Right cardiac atrium (tissue), 5 donors: Measurements from ENCODE around the gene HIGD1C. TPM values are rescaled to one million over a fixed set of nuclear protein-coding genes. Genes with fewer than 3 reads are reported as not detected.
"Not testable (repeated sequence)": the region's sequence is repeated elsewhere in the genome, so short reads cannot be mapped to it uniquely, and the experiment has no call there.

Experiments
- ATAC-seq, 2 donors: fragments of 200-7000 bp; cut with Tn5 transposase; one replicate each; pipeline versions ENCODE4 v1.8.0 to v1.9.1; 2020; ENCODE audit warnings: moderate library complexity in 2 of 2, mild to moderate bottlenecking in 1 of 2
- DNase-seq, 3 donors: peaks; one replicate each; pipeline ENCODE4 v3.0.0-alpha.2; 2020
- H3K27ac ChIP-seq: one replicate; pipeline ENCODE4 v1.5.1; 2013; ENCODE audit warnings: mild to moderate bottlenecking, low read length, control low read depth, moderate library complexity
- H3K27me3 ChIP-seq: one replicate; pipeline ENCODE4 v1.6.1; 2013; ENCODE audit not compliant: control insufficient read depth, insufficient read depth
- H3K4me1 ChIP-seq: one replicate; pipeline ENCODE4 v1.6.1; 2013; ENCODE audit warnings: low read length; ENCODE audit not compliant: control insufficient read depth, insufficient read depth
- H3K4me3 ChIP-seq: one replicate; pipeline ENCODE4 v1.5.1; 2013; ENCODE audit warnings: low read length, control low read depth
- H3K9me3 ChIP-seq: one replicate; pipeline ENCODE4 v1.6.1; 2013; ENCODE audit warnings: low read length; ENCODE audit not compliant: control insufficient read depth
- WGBS: extraction: QIAGEN DNeasy Blood & Tissue Kit; methylation state at CpG from one replicate; pipeline ENCODE4 v1.1.7; 2013; 5-methylcytosine and 5-hydroxymethylcytosine counted together
- intact Hi-C, 4 donors: fragments of 100-400 bp; cut with DNase I; formaldehyde crosslinking; loops; one replicate each; pipeline versions ENCODE4 v1.11.0 to v1.14.0; 2022 to 2023
- polyA plus RNA-seq: library from polyadenylated mRNA; stranded (reverse); fragments of 200-250 nt; gene quantifications from one replicate; pipeline ENCODE4 v1.2.3, GENCODE V29; 2013
- total RNA-seq, 4 donors: library from RNA; stranded (reverse); fragmentation: NEBNext Ultra II Directional; extraction: Animal tissue kit (Norgen Biotek cat#: 25700); gene quantifications; one replicate each; pipeline ENCODE4 v1.2.1, GENCODE V29; 2021
- donor health status: healthy with polysubstance abuse.
- donor health status: DM: no; HTN: yes; CAD: no.
- donor health status: DM: no; HTN: no; CAD: no.
- donor health status: DM: no; HTN: yes; CAD: no; lungs with severe emphysema.
- donor health status: DM: yes; HTN: yes; CAD: no.

HIGD1C gene
- total and polyA plus RNA-seq, 5 donors: not detected

- intact Hi-C loops, ATAC-seq, H3K9me3 ChIP-seq, H3K4me3 ChIP-seq, H3K4me1 ChIP-seq, DNase-seq, H3K27ac ChIP-seq, H3K27me3 ChIP-seq: not testable (repeated sequence)
- 93% methylated on average over 2 of the region's 2 CpGs for WGBS
Measured at GRCh38 chr12:50954789-50955188, 2.4 kb downstream of the HIGD1C start.

DNA sequence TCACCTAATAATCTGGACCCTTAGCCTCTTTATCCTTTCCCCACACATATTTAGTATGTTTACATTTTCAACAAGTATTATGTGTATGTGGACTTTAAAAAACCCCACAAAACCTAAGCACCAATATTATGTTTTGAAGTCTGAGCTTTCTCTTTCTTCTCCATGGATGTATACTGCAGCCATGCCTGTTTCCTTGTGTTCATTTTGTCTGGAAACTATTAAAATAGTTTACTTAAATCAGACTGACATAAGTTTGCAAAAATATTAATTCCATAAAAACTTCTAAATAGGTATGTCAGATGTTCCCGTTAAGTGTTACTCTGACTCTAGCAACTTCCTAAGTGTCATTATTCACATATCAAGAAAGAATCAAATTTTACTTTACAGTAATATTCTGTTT lies 2.9 kb downstream of the HIGD1C start:
- H3K4me1 ChIP-seq: no peaks in the 10 kb centered on the region
- H3K27me3 ChIP-seq: no peaks in the 10 kb centered on the region
- no peak for DNase-seq
- 87% methylated on average over 1 of the region's 1 CpG for WGBS
- no peak for ATAC-seq
- no peaks in the 10 kb centered on the region for H3K9me3 ChIP-seq
- no peak overlapping the region for H3K27ac ChIP-seq
- H3K4me3 ChIP-seq: no peak overlapping the region
- intact Hi-C loops: no loop called here

- Histone ChIP-seq H3K27me3 (no peaks in the 10 kb centered on the region), H3K4me1 (no peaks in the 10 kb centered on the region), H3K9me3 (no peaks in the 10 kb centered on the region), H3K4me3 (no peak overlapping the region), H3K27ac (no peak overlapping the region)
- WGBS: 79% methylated on average over 2 of the region's 2 CpGs
- intact Hi-C loops: no loop called here
- no peak for ATAC-seq
- DNase-seq: no peak
Measured at GRCh38 chr12:50955697-50956096, 3.4 kb downstream of the HIGD1C start.

GRCh38 chr12:50960130-50960529 lies 7.8 kb downstream of the HIGD1C start:
- Histone ChIP-seq H3K9me3 (no peaks in the 10 kb centered on the region), H3K4me3 (no peak overlapping the region), H3K27me3 (no peaks in the 10 kb centered on the region), H3K27ac (no peak overlapping the region), H3K4me1 (no peaks in the 10 kb centered on the region)
- ATAC-seq: no peak
- intact Hi-C loops: no loop called here
- DNase-seq: no peak

DNA sequence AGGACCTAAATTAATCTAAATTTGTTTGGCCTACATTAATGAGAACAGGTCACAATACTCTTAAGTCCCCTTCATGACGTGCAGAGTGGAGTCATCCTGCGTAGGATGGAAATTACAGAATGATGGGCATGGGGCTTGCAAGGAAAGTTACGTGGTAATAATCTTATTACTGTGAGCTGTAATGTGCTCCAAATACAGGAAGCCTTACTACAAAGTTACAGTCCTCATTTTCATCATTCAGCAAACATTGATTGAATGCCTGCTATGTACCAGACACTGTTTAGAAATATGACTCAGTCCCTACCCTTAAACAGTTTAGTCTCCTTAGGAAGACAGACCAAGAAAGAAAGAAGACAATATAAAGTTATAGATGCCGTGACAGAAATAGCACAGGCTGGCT lies 9.4 kb downstream of the HIGD1C start:
- ATAC-seq: no peak
- no peak for DNase-seq
- Histone ChIP-seq H3K27ac (no peak overlapping the region), H3K4me3 (no peak overlapping the region), H3K27me3 (no peaks in the 10 kb centered on the region), H3K9me3 (no peaks in the 10 kb centered on the region), H3K4me1 (no peaks in the 10 kb centered on the region)
- intact Hi-C loops: no loop called here
- WGBS: 96% methylated on average over 4 of the region's 4 CpGs

DNA sequence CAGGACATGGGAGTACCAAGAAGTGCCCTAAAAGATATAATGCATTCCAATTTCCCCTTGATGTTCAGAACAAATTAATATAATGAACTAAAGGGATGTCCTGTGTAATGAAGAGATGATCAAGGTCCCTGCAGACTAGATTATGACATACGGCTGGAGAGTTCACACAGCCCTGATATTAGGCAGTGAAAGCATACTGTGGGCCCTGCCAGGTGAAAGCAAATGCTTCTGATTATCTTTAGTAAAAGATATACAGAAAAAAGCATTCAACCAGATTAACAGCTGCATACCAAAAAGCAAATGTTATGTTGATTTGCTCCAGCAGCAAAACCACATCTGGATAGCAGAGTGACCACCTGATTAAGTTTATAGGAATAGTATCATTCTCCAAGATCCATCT lies 12.1 kb downstream of the HIGD1C start:
- no peak overlapping the region for H3K27ac ChIP-seq
- no peak overlapping the region for H3K4me3 ChIP-seq
- H3K9me3 ChIP-seq: no peaks in the 10 kb centered on the region
- no peaks in the 10 kb centered on the region for H3K4me1 ChIP-seq
- DNase-seq: no peak
- no peak for ATAC-seq
- 71% methylated on average over 1 of the region's 1 CpG for WGBS
- intact Hi-C loops: no loop called here
- H3K27me3 ChIP-seq: no peaks in the 10 kb centered on the region

DNA sequence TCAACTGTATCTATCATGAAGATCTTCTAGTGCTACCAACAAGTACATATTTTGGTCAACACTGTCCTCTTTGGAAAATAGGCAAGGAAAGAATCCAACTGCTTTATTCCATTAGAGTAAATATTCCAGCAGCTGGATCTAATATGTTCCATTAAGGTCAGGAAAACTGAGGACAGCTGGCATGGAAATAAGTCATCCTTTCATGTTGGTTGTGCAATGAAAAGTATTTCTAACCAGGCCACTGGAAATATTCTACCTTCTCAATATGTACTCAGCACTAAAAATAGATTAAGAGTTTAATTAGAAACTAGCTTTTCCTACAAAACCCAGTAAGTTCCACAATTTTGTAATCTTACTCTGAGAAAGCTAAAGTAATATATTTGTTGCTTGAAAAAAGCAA lies 19.6 kb downstream of the HIGD1C start:
- no peak for ATAC-seq
- intact Hi-C loops: no loop called here

GRCh38 chr12:50979369-50980052 lies 27.2 kb downstream of the HIGD1C start:
- DNase-seq (no peak), ATAC-seq (no peak)
- Histone ChIP-seq H3K27me3 (no peaks in the 10 kb centered on the region), H3K27ac (no peak overlapping the region), H3K4me3 (no peak overlapping the region), H3K9me3 (no peaks in the 10 kb centered on the region), H3K4me1 (peaks cover 2% of the 10 kb centered on the region)
- WGBS: 85% methylated on average over 6 of the region's 6 CpGs
- intact Hi-C loops: loop anchor here in 1 of 4 donors (5.0 to 10.0 kb wide), 2 partner anchors 55 to 152 kb away; a partner anchor contains a TSS

More for the DNA sequence above, 19.6 kb downstream of the HIGD1C start:
- no peak overlapping the region for H3K4me3 ChIP-seq
- H3K9me3 ChIP-seq: no peaks in the 10 kb centered on the region
- DNase-seq: no peak
- no peaks in the 10 kb centered on the region for H3K4me1 ChIP-seq
- H3K27ac ChIP-seq: no peak overlapping the region
- no peaks in the 10 kb centered on the region for H3K27me3 ChIP-seq

- WGBS: 98% methylated on average over 2 of the region's 2 CpGs
- H3K9me3 ChIP-seq: no peaks in the 10 kb centered on the region
- H3K4me1 ChIP-seq: peaks cover 2% of the 10 kb centered on the region
- ATAC-seq (no peak), DNase-seq (no peak)
- no peaks in the 10 kb centered on the region for H3K27me3 ChIP-seq
- no peak overlapping the region for H3K27ac ChIP-seq
- intact Hi-C loops: loop anchor here in 1 of 4 donors (5.0 to 10.0 kb wide), 2 partner anchors 56 to 153 kb away; a partner anchor contains a TSS
- H3K4me3 ChIP-seq: no peak overlapping the region
Measured at GRCh38 chr12:50980545-50980944, 28.2 kb downstream of the HIGD1C start.

DNA sequence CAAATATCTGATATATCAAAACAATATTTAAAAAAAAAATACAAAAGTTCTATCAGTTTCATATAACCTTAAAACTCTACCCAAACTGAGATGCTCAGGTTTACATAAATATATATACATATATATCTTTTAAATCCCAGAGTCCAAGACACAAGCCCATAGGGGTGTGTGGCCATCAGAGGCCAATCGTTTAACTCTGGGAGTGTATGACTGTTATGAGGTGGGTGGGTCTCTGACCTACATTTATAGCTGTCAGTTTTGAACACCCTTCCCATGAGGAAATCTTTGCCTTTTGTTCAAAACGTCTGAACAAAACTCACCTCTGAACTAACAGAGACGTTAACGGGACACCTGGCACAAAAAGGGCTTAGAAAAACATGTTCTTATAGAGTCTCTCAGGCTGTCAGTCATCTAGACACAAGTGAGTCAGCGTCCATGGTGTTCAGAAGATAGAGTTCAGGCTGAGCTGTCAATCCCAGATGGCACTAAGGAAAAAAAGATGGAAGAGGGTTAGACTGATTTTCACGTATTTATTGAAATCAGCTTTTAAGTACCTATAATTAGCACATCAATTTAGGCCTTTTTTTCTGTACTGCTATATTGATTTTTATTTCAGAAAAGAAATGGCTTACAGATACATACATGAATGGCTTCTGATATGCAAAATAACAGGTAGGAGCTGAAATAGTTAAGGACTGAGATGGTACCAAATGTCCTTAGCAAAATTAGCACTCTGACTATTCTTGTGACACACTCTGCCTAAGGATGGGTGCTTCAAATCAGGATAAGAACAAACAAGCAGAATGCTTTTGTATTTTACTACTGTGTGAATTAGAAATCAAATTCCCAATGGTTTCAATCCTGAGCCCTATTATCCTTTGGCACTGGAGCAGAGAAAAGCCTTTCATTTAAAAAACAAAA lies 29.2 kb downstream of the HIGD1C start:
- Histone ChIP-seq H3K4me1 (peaks cover 2% of the 10 kb centered on the region), H3K27ac (no peak overlapping the region), H3K9me3 (no peaks in the 10 kb centered on the region), H3K4me3 (no peak overlapping the region), H3K27me3 (no peaks in the 10 kb centered on the region)
- intact Hi-C loops: loop anchor here in 1 of 4 donors (5.0 to 10.0 kb wide), 2 partner anchors 57 to 154 kb away; a partner anchor contains a TSS
- no peak for DNase-seq
- no peak for ATAC-seq
- 68% methylated on average over 6 of the region's 6 CpGs for WGBS

- 43% methylated on average over 2 of the region's 2 CpGs for WGBS
- ATAC-seq (peak; percentile 33 to 44), DNase-seq (no peak)
- Histone ChIP-seq H3K27ac (peak overlapping the region; percentile 67), H3K4me3 (no peak overlapping the region), H3K27me3 (no peaks in the 10 kb centered on the region), H3K9me3 (no peaks in the 10 kb centered on the region), H3K4me1 (peaks cover 3% of the 10 kb centered on the region)
- intact Hi-C loops: loop anchor here in 3 of 4 donors (5.0 to 10.0 kb wide), 4 partner anchors 60 to 162 kb away; a partner anchor contains a TSS
Measured at GRCh38 chr12:50984586-50985298, 32.4 kb downstream of the HIGD1C start.
